Nephron (organoid): ENCODE results near the gene PKP4.

Source experiments
- H3K27ac Mint-ChIP-seq, 3 experiments: 2 replicates each; pipeline ENCODE4 v1.8.0; 2020; ENCODE audit warnings: mixed read lengths in 3 of 3, mild to moderate bottlenecking in 2 of 3, moderate library complexity in 1 of 3
- H3K27me3 Mint-ChIP-seq: 2 replicates; pipeline ENCODE4 v1.8.0; 2021; ENCODE audit warnings: low read depth, mild to moderate bottlenecking, moderate library complexity, mixed read lengths
- H3K36me3 Mint-ChIP-seq: 2 replicates; pipeline ENCODE4 v1.8.0; 2020; ENCODE audit warnings: low read depth, mixed read lengths
- H3K4me1 Mint-ChIP-seq: 2 replicates; pipeline ENCODE4 v1.8.0; 2020; ENCODE audit warnings: mixed read lengths
- H3K4me3 Mint-ChIP-seq, 3 experiments: 2 replicates each; pipeline ENCODE4 v1.8.0; 2020; ENCODE audit warnings: mild to moderate bottlenecking in 3 of 3, mixed read lengths in 3 of 3, moderate library complexity in 2 of 3
- H3K9me3 Mint-ChIP-seq: 2 replicates; pipeline ENCODE4 v1.8.0; 2020; ENCODE audit warnings: mixed read lengths
- CTCF ChIP-seq, 3 experiments: fragments of 200-600 bp; sonication (generic); IDR thresholded peaks; one replicate each; pipeline ENCODE4 v1.5.0; 2021; ENCODE audit warnings: antibody characterized with exemption in 3 of 3; ENCODE audit not compliant: unreplicated experiment in 3 of 3

PKP4 gene

GRCh38 chr2:158511706-158512105, 55.0 kb downstream of the PKP4 start:
- H3K4me3 Mint-ChIP-seq = no peak overlapping the region

GRCh38 chr2:158512323-158512722, 55.6 kb downstream of the PKP4 start:
- H3K4me1 Mint-ChIP-seq = peaks cover 7% of the 10 kb centered on the region

More at GRCh38 chr2:158511706-158512105, 55.0 kb downstream of the PKP4 start:
- TF ChIP-seq CTCF (IDR thresholded peaks at IDR 0.05; ENCODE audit: unreplicated experiment in 3 of 3) = no peak
- Mint-ChIP-seq H3K9me3 (no peaks in the 10 kb centered on the region), H3K36me3 (peaks cover 12% of the 10 kb centered on the region), H3K4me1 (peaks cover 13% of the 10 kb centered on the region), H3K27ac (no peak overlapping the region), H3K27me3 (no peaks in the 10 kb centered on the region)

GRCh38 chr2:158513841-158514240, 57.1 kb downstream of the PKP4 start:
- no peak overlapping the region for H3K4me3 Mint-ChIP-seq
- H3K9me3 Mint-ChIP-seq = no peaks in the 10 kb centered on the region
- TF ChIP-seq CTCF (IDR thresholded peaks at IDR 0.05; ENCODE audit: unreplicated experiment in 3 of 3) = no peak
- no peaks in the 10 kb centered on the region for H3K27me3 Mint-ChIP-seq
- no peak overlapping the region for H3K27ac Mint-ChIP-seq
- H3K36me3 Mint-ChIP-seq = peaks cover 8% of the 10 kb centered on the region
- H3K4me1 Mint-ChIP-seq = peaks cover 3% of the 10 kb centered on the region

More at GRCh38 chr2:158512323-158512722, 55.6 kb downstream of the PKP4 start:
- no peaks in the 10 kb centered on the region for H3K27me3 Mint-ChIP-seq
- H3K9me3 Mint-ChIP-seq = no peaks in the 10 kb centered on the region
- no peak overlapping the region for H3K4me3 Mint-ChIP-seq
- no peak overlapping the region for H3K27ac Mint-ChIP-seq
- H3K36me3 Mint-ChIP-seq = peaks cover 8% of the 10 kb centered on the region
- no peak for TF ChIP-seq CTCF (IDR thresholded peaks at IDR 0.05; ENCODE audit: unreplicated experiment in 3 of 3)

- Mint-ChIP-seq H3K27me3 (no peaks in the 10 kb centered on the region), H3K4me1 (peaks cover 7% of the 10 kb centered on the region), H3K36me3 (peaks cover 22% of the 10 kb centered on the region), H3K4me3 (no peak overlapping the region), H3K27ac (peak overlapping the region in 2 of 3 experiments; percentile 19 to 47), H3K9me3 (peaks cover 7% of the 10 kb centered on the region)
- no peak for TF ChIP-seq CTCF (IDR thresholded peaks at IDR 0.05; ENCODE audit: unreplicated experiment in 3 of 3)
These were observed 61.3 kb downstream of the PKP4 start for GRCh38 chr2:158518084-158518483.

GRCh38 chr2:158519481-158519880, 62.7 kb downstream of the PKP4 start:
- Mint-ChIP-seq H3K27me3 (no peaks in the 10 kb centered on the region), H3K9me3 (peaks cover 7% of the 10 kb centered on the region)
- no peak for TF ChIP-seq CTCF (IDR thresholded peaks at IDR 0.05; ENCODE audit: unreplicated experiment in 3 of 3)

More at GRCh38 chr2:158519481-158519880, 62.7 kb downstream of the PKP4 start:
- H3K27ac Mint-ChIP-seq = no peak overlapping the region
- peaks cover 7% of the 10 kb centered on the region for H3K4me1 Mint-ChIP-seq
- no peak overlapping the region for H3K4me3 Mint-ChIP-seq
- H3K36me3 Mint-ChIP-seq = peaks cover 14% of the 10 kb centered on the region
